NCI-H748 treated with DMSO at 0.1 percent for 48 hours (cell line): ENCODE results near the gene FPR2.
"Not testable (repeated sequence)": the region's sequence is repeated elsewhere in the genome, so short reads cannot be mapped to it uniquely, and the experiment has no call there.

Source experiments
- DNase-seq: peaks from one replicate; lab custom pipeline; 2025; lab: John Stamatoyannopoulos, UW

The FPR2 gene

GRCh38 chr19:51740356-51740755 lies 20.6 kb upstream of the FPR2 start:
- DNase-seq: no peak

GRCh38 chr19:51742789-51743188 lies 18.2 kb upstream of the FPR2 start:
- DNase-seq: no peak

GRCh38 chr19:51743405-51743804 lies 17.6 kb upstream of the FPR2 start:
- no peak for DNase-seq

- no peak for DNase-seq
Observed at GRCh38 chr19:51746731-51747130, 14.2 kb upstream of the FPR2 start.

GRCh38 chr19:51749979-51750378 lies 11.0 kb upstream of the FPR2 start:
- DNase-seq: no peak

GRCh38 chr19:51750400-51751094 lies 10.4 kb upstream of the FPR2 start:
- DNase-seq: no peak

- no peak for DNase-seq
Observed at GRCh38 chr19:51751655-51752054, 9.3 kb upstream of the FPR2 start, which contains the start of gene FPR1. FPR1 (minus strand) TSS chr19:51751878; CDS start chr19:51746994, 4,884 bp downstream.

GRCh38 chr19:51754109-51754508 lies 6.9 kb upstream of the FPR2 start:
- no peak for DNase-seq

GRCh38 chr19:51754770-51755169 lies 6.2 kb upstream of the FPR2 start:
- DNase-seq: no peak

GRCh38 chr19:51755571-51755970 lies 5.4 kb upstream of the FPR2 start:
- DNase-seq: no peak

- DNase-seq: no peak
Observed at GRCh38 chr19:51761696-51762095, 716 bp downstream of the FPR2 start.

GRCh38 chr19:51765086-51765485 lies 4.1 kb downstream of the FPR2 start:
- no peak for DNase-seq

GRCh38 chr19:51766461-51766860 lies 5.5 kb downstream of the FPR2 start:
- DNase-seq: no peak

- DNase-seq: no peak
Observed at GRCh38 chr19:51771376-51772130, 10.6 kb downstream of the FPR2 start.

GRCh38 chr19:51772977-51773376 lies 12.0 kb downstream of the FPR2 start:
- no peak for DNase-seq

GRCh38 chr19:51776561-51776960 lies 15.6 kb downstream of the FPR2 start:
- DNase-seq: not testable (repeated sequence)

- peak; percentile 50 for DNase-seq
Observed at GRCh38 chr19:51777570-51778462, 16.8 kb downstream of the FPR2 start.

GRCh38 chr19:51779181-51779580 lies 18.2 kb downstream of the FPR2 start:
- no peak for DNase-seq

- no peak for DNase-seq
Observed at GRCh38 chr19:51779703-51780102, 18.7 kb downstream of the FPR2 start.

- DNase-seq: no peak
Observed at GRCh38 chr19:51780270-51780669, 19.3 kb downstream of the FPR2 start.

GRCh38 chr19:51781999-51782398 lies 21.0 kb downstream of the FPR2 start:
- DNase-seq: no peak

- no peak for DNase-seq
Observed at GRCh38 chr19:51783372-51783771, 22.4 kb downstream of the FPR2 start.
